H9 (cell line): Measurements from ENCODE around the gene ZNF385B. TPM values are rescaled to one million over a fixed set of nuclear protein-coding genes. Genes with fewer than 3 reads are reported as not detected.

Experiments
- DNase-seq: peaks from one replicate; pipeline ENCODE4 v3.0.0-alpha.2; 2017
- H2AFZ ChIP-seq: one replicate; pipeline ENCODE4 v1.6.1; 2013; ENCODE audit warnings: mild to moderate bottlenecking, low read length, control low read depth, moderate library complexity
- H2AK5ac ChIP-seq: 2 replicates; pipeline ENCODE4 v1.6.1; 2013; ENCODE audit warnings: low read length, control low read depth, mixed read lengths; ENCODE audit not compliant: insufficient read length
- H2BK120ac ChIP-seq: one replicate; pipeline ENCODE4 v1.6.1; 2013; ENCODE audit warnings: low read depth, mild to moderate bottlenecking, low read length, control low read depth, inconsistent platforms; ENCODE audit not compliant: poor library complexity, severe bottlenecking
- H2BK12ac ChIP-seq: 2 replicates; pipeline ENCODE4 v1.6.1; 2013; ENCODE audit warnings: low read length, control low read depth, mixed read lengths, low read depth; ENCODE audit not compliant: insufficient read length
- H2BK15ac ChIP-seq: 2 replicates; pipeline ENCODE4 v1.6.1; 2013; ENCODE audit warnings: low read depth, low read length, control low read depth
- H2BK20ac ChIP-seq: one replicate; pipeline ENCODE4 v1.6.1; 2013; ENCODE audit warnings: low read depth, mild to moderate bottlenecking, low read length, control low read depth, inconsistent platforms; ENCODE audit not compliant: poor library complexity, severe bottlenecking
- H2BK5ac ChIP-seq: 2 replicates; pipeline ENCODE4 v1.6.1; 2013; ENCODE audit warnings: low read length, control low read depth, mixed read lengths; ENCODE audit not compliant: insufficient read length
- H3K14ac ChIP-seq: 2 replicates; pipeline ENCODE4 v1.6.1; 2013; ENCODE audit warnings: low read length, control low read depth; ENCODE audit not compliant: insufficient read depth
- H3K18ac ChIP-seq: 2 replicates; pipeline ENCODE4 v1.6.1; 2013; ENCODE audit warnings: low read depth, mild to moderate bottlenecking, mixed read lengths, low read length, control low read depth; ENCODE audit not compliant: insufficient read length
- H3K23ac ChIP-seq: 2 replicates; pipeline ENCODE4 v1.6.1; 2013; ENCODE audit warnings: low read length, control low read depth, mixed read lengths, low read depth; ENCODE audit not compliant: insufficient read length
- H3K23me2 ChIP-seq: 2 replicates; pipeline ENCODE4 v1.6.1; 2013; ENCODE audit warnings: low read depth, mild to moderate bottlenecking, mixed read lengths, low read length, control low read depth; ENCODE audit not compliant: insufficient read length, poor library complexity, severe bottlenecking
- H3K27ac ChIP-seq: 2 replicates; pipeline ENCODE4 v1.5.1; 2013; ENCODE audit warnings: low read length, control low read depth, mixed read lengths, low read depth; ENCODE audit not compliant: insufficient read length
- H3K27me3 ChIP-seq: 2 replicates; pipeline ENCODE4 v1.6.1; 2013; ENCODE audit warnings: low read length, control low read depth, inconsistent platforms; ENCODE audit not compliant: insufficient read depth
- H3K4ac ChIP-seq: 2 replicates; pipeline ENCODE4 v1.6.1; 2013; ENCODE audit warnings: low read depth, mild to moderate bottlenecking, control low read depth, inconsistent platforms, low read length, moderate library complexity
- H3K4me1 ChIP-seq: 2 replicates; pipeline ENCODE4 v1.6.1; 2013; ENCODE audit warnings: low read length, control low read depth, inconsistent platforms; ENCODE audit not compliant: insufficient read depth
- H3K4me2 ChIP-seq: 2 replicates; pipeline ENCODE4 v1.6.1; 2013; ENCODE audit warnings: low read length, control low read depth, mixed read lengths; ENCODE audit not compliant: insufficient read length, insufficient read depth
- H3K56ac ChIP-seq: 2 replicates; pipeline ENCODE4 v1.6.1; 2013; ENCODE audit warnings: low read depth, mild to moderate bottlenecking, mixed read lengths, low read length, control low read depth; ENCODE audit not compliant: insufficient read length
- H3K79me1 ChIP-seq: 2 replicates; pipeline ENCODE4 v1.6.1; 2013; ENCODE audit warnings: low read depth, mild to moderate bottlenecking, moderate library complexity, low read length, control low read depth, inconsistent platforms; ENCODE audit not compliant: insufficient read depth, poor library complexity, severe bottlenecking
- H3K79me2 ChIP-seq: 2 replicates; pipeline ENCODE4 v1.6.1; 2013; ENCODE audit warnings: low read length, control low read depth, inconsistent platforms; ENCODE audit not compliant: insufficient read depth
- H3K9ac ChIP-seq: 2 replicates; pipeline ENCODE4 v1.6.1; 2013; ENCODE audit warnings: low read length, control low read depth, mixed read lengths; ENCODE audit not compliant: insufficient read length; ENCODE audit errors: extremely low read depth
- H3K9me3 ChIP-seq: one replicate; pipeline ENCODE4 v1.6.1; 2013; ENCODE audit warnings: low read depth, low read length, inconsistent platforms; ENCODE audit not compliant: control insufficient read depth
- H3T11ph ChIP-seq: one replicate; pipeline ENCODE4 v1.6.1; 2013; ENCODE audit warnings: mild to moderate bottlenecking, low read length, control low read depth, inconsistent platforms
- H4K20me1 ChIP-seq: one replicate; pipeline ENCODE4 v1.6.1; 2013; ENCODE audit not compliant: control insufficient read depth, insufficient read length, insufficient read depth
- H4K5ac ChIP-seq: 2 replicates; pipeline ENCODE4 v1.6.1; 2013; ENCODE audit warnings: low read depth, mild to moderate bottlenecking, mixed read lengths, low read length, control low read depth; ENCODE audit not compliant: insufficient read length
- H4K8ac ChIP-seq: replicated peaks from 2 replicates; pipeline ENCODE4 v1.6.1; 2013; ENCODE audit warnings: low read length, control low read depth, mixed read lengths, low read depth; ENCODE audit not compliant: insufficient read length
- H4K91ac ChIP-seq: 2 replicates; pipeline ENCODE4 v1.6.1; 2013; ENCODE audit warnings: low read depth, mild to moderate bottlenecking, moderate library complexity, mixed read lengths, low read length, control low read depth; ENCODE audit not compliant: insufficient read length
- H3K27ac Mint-ChIP-seq, 3 experiments: 2 replicates in 2 of 3; 3 replicates in 1 of 3; pipeline ENCODE4 v1.8.0; 2020 to 2021; ENCODE audit warnings: mixed read lengths in 3 of 3, mild to moderate bottlenecking in 1 of 3, moderate library complexity in 1 of 3
- H3K27me3 Mint-ChIP-seq: 2 replicates; pipeline ENCODE4 v1.8.0; 2021; ENCODE audit warnings: low read depth, mild to moderate bottlenecking, moderate library complexity, mixed read lengths
- H3K36me3 Mint-ChIP-seq, 3 experiments: 2 replicates in 2 of 3; 3 replicates in 1 of 3; pipeline ENCODE4 v1.8.0; 2020 to 2021; ENCODE audit warnings: low read depth in 3 of 3, mixed read lengths in 3 of 3; ENCODE audit not compliant: insufficient read depth in 1 of 3
- H3K4me1 Mint-ChIP-seq, 2 experiments: 2 replicates each; pipeline ENCODE4 v1.8.0; 2020; ENCODE audit warnings: mixed read lengths in 2 of 2
- H3K4me3 Mint-ChIP-seq, 2 experiments: 2 replicates in 1 of 2; 3 replicates in 1 of 2; pipeline ENCODE4 v1.8.0; 2020 to 2021; ENCODE audit warnings: mild to moderate bottlenecking in 2 of 2, mixed read lengths in 2 of 2, moderate library complexity in 1 of 2
- H3K9me3 Mint-ChIP-seq, 2 experiments: 2 replicates in 1 of 2; 3 replicates in 1 of 2; pipeline ENCODE4 v1.8.0; 2020; ENCODE audit warnings: mild to moderate bottlenecking in 2 of 2, mixed read lengths in 2 of 2, moderate library complexity in 1 of 2
- WGBS: extraction: QIAGEN DNeasy Blood & Tissue Kit; methylation state at CpG from one replicate; pipeline ENCODE4 v1.1.7; 2013; ENCODE audit warnings: missing lambda C conversion rate, low lambda C conversion rate, mixed read lengths; ENCODE audit not compliant: insufficient read length; ENCODE audit errors: extremely low coverage; 5-methylcytosine and 5-hydroxymethylcytosine counted together
- total RNA-seq: library from RNA; stranded (reverse); gene quantifications from 2 replicates; pipeline ENCODE4 v1.2.1, GENCODE V29; 2021
- TF ChIP-seq, protein P1 (sequence below): fragments of 200-600 bp; sonication (generic); conservative IDR thresholded peaks from 3 replicates; pipeline ENCODE4 v1.8.0; 2021; ENCODE audit warnings: antibody characterized with exemption, mild to moderate bottlenecking

ZNF385B gene
- total RNA-seq, 1 experiment from 2014 or later: 2.1 TPM

- no CpG with 5 or more reads among the region's 2 CpGs for WGBS
Measured at GRCh38 chr2:179578171-179578916, 283.1 kb downstream of the ZNF385B start.

More at GRCh38 chr2:179578171-179578916, 283.1 kb downstream of the ZNF385B start:
- DNase-seq: no peak
- Histone ChIP-seq H2BK120ac (no peak overlapping the region), H3K23me2 (no peaks in the 10 kb centered on the region), H3K4ac (no peak overlapping the region), H3K4me2 (no peak overlapping the region), H3K9me3 (no peaks in the 10 kb centered on the region), H4K91ac (no peak overlapping the region), H2AK5ac (no peak overlapping the region), H2BK5ac (no peak overlapping the region), H2BK12ac (no peak overlapping the region), H3K4me1 (no peaks in the 10 kb centered on the region), H3T11ph (no peak overlapping the region), H3K56ac (no peak overlapping the region), H3K14ac (no peak overlapping the region), H3K79me2 (no peaks in the 10 kb centered on the region), H3K27ac (no peak overlapping the region), H4K5ac (no peak overlapping the region), H4K8ac (no peak overlapping the region), H3K18ac (no peak overlapping the region), H3K79me1 (no peaks in the 10 kb centered on the region), H3K9ac (no peak overlapping the region), H2BK15ac (no peak overlapping the region), H3K27me3 (no peaks in the 10 kb centered on the region), H2BK20ac (no peak overlapping the region), H3K23ac (no peak overlapping the region), H2AFZ (no peak overlapping the region), H4K20me1 (no peaks in the 10 kb centered on the region)
- TF ChIP-seq, protein P1, sequence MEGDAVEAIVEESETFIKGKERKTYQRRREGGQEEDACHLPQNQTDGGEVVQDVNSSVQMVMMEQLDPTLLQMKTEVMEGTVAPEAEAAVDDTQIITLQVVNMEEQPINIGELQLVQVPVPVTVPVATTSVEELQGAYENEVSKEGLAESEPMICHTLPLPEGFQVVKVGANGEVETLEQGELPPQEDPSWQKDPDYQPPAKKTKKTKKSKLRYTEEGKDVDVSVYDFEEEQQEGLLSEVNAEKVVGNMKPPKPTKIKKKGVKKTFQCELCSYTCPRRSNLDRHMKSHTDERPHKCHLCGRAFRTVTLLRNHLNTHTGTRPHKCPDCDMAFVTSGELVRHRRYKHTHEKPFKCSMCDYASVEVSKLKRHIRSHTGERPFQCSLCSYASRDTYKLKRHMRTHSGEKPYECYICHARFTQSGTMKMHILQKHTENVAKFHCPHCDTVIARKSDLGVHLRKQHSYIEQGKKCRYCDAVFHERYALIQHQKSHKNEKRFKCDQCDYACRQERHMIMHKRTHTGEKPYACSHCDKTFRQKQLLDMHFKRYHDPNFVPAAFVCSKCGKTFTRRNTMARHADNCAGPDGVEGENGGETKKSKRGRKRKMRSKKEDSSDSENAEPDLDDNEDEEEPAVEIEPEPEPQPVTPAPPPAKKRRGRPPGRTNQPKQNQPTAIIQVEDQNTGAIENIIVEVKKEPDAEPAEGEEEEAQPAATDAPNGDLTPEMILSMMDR: no peak
- Mint-ChIP-seq H3K36me3 (no peaks in the 10 kb centered on the region), H3K4me1 (peaks cover 3 to 8% of the 10 kb centered on the region in 2 experiments; a peak in 1 of 4 replicates), H3K9me3 (no peaks in the 10 kb centered on the region), H3K4me3 (no peak overlapping the region), H3K27me3 (no peaks in the 10 kb centered on the region), H3K27ac (no peak overlapping the region)
